Type B pancreatic cell (in vitro differentiated cells): Measurements from ENCODE around the gene CDH12. TPM values are rescaled to one million over a fixed set of nuclear protein-coding genes. Genes with fewer than 3 reads are reported as not detected.
"Not testable (repeated sequence)": the region's sequence is repeated elsewhere in the genome, so short reads cannot be mapped to it uniquely, and the experiment has no call there.

Experiments used
- DNase-seq: peaks from one replicate; pipeline ENCODE4 v3.0.0; 2021; ENCODE audit warnings: mixed read lengths; ENCODE audit not compliant: unreplicated experiment; ENCODE audit errors: extremely low spot score
- H3K27ac Mint-ChIP-seq: 2 replicates; pipeline ENCODE4 v1.8.0; 2021; ENCODE audit warnings: mild to moderate bottlenecking, mixed read lengths
- H3K27me3 Mint-ChIP-seq: 2 replicates; pipeline ENCODE4 v1.8.0; 2021; ENCODE audit warnings: mixed read lengths
- H3K36me3 Mint-ChIP-seq: 2 replicates; pipeline ENCODE4 v1.8.0; 2021; ENCODE audit warnings: mixed read lengths
- H3K4me1 Mint-ChIP-seq: one replicate; pipeline ENCODE4 v1.8.0; 2021; ENCODE audit warnings: mixed read lengths; ENCODE audit not compliant: unreplicated experiment
- H3K4me3 Mint-ChIP-seq: 2 replicates; pipeline ENCODE4 v1.8.0; 2021; ENCODE audit warnings: mild to moderate bottlenecking, mixed read lengths
- H3K9me3 Mint-ChIP-seq: 2 replicates; pipeline ENCODE4 v1.8.0; 2021; ENCODE audit warnings: mixed read lengths
- CTCF ChIP-seq: fragments of 200-600 bp; sonication (generic); conservative IDR thresholded peaks from 2 replicates; pipeline ENCODE4 v1.5.0; 2021; ENCODE audit warnings: antibody characterized with exemption, mild to moderate bottlenecking
- total RNA-seq: library from RNA; stranded (reverse); gene quantifications from 2 replicates; pipeline ENCODE4 v1.2.1, GENCODE V29; 2021; ENCODE audit warnings: low replicate concordance

CDH12 gene
- total RNA-seq, 1 donor from 2014 or later = 10.2 TPM

- Mint-ChIP-seq H3K9me3 (peaks cover 7% of the 10 kb centered on the region), H3K36me3 (no peaks in the 10 kb centered on the region), H3K27ac (no peak overlapping the region), H3K4me1 (peaks cover 4% of the 10 kb centered on the region), H3K4me3 (no peak overlapping the region), H3K27me3 (no peaks in the 10 kb centered on the region)
- DNase-seq = no peak
- no peak for TF ChIP-seq CTCF
Measured at GRCh38 chr5:22625451-22625850, 227.7 kb downstream of the CDH12 start.

- Mint-ChIP-seq H3K27me3 (no peaks in the 10 kb centered on the region), H3K36me3 (no peaks in the 10 kb centered on the region), H3K4me1 (peaks cover 4% of the 10 kb centered on the region), H3K27ac (no peak overlapping the region), H3K4me3 (no peak overlapping the region), H3K9me3 (no peaks in the 10 kb centered on the region)
- TF ChIP-seq CTCF = no peak
- DNase-seq = no peak
Measured at GRCh38 chr5:22621084-22621483, 232.1 kb downstream of the CDH12 start.

GRCh38 chr5:22615964-22616363 lies 237.2 kb downstream of the CDH12 start:
- no peaks in the 10 kb centered on the region for H3K9me3 Mint-ChIP-seq
- no peaks in the 10 kb centered on the region for H3K36me3 Mint-ChIP-seq
- DNase-seq = no peak
- TF ChIP-seq CTCF = no peak
- H3K27me3 Mint-ChIP-seq = no peaks in the 10 kb centered on the region
- no peak overlapping the region for H3K4me3 Mint-ChIP-seq
- no peak overlapping the region for H3K27ac Mint-ChIP-seq
- H3K4me1 Mint-ChIP-seq = peaks cover under 1% of the 10 kb centered on the region

GRCh38 chr5:22614486-22615094 lies 238.6 kb downstream of the CDH12 start:
- TF ChIP-seq CTCF = no peak
- H3K4me3 Mint-ChIP-seq = no peak overlapping the region
- no peaks in the 10 kb centered on the region for H3K27me3 Mint-ChIP-seq
- H3K36me3 Mint-ChIP-seq = no peaks in the 10 kb centered on the region
- no peaks in the 10 kb centered on the region for H3K4me1 Mint-ChIP-seq
- no peaks in the 10 kb centered on the region for H3K9me3 Mint-ChIP-seq
- H3K27ac Mint-ChIP-seq = no peak overlapping the region
- DNase-seq = no peak

- no peak for TF ChIP-seq CTCF
- no peak for DNase-seq
- no peaks in the 10 kb centered on the region for H3K27me3 Mint-ChIP-seq
Measured at GRCh38 chr5:22612928-22613327, 240.2 kb downstream of the CDH12 start.

GRCh38 chr5:22611327-22611726 lies 241.8 kb downstream of the CDH12 start:
- no peaks in the 10 kb centered on the region for H3K9me3 Mint-ChIP-seq
- H3K36me3 Mint-ChIP-seq = no peaks in the 10 kb centered on the region
- H3K27me3 Mint-ChIP-seq = no peaks in the 10 kb centered on the region
- no peak overlapping the region for H3K27ac Mint-ChIP-seq
- H3K4me3 Mint-ChIP-seq = no peak overlapping the region
- no peak for TF ChIP-seq CTCF
- H3K4me1 Mint-ChIP-seq = no peaks in the 10 kb centered on the region
- no peak for DNase-seq

More at GRCh38 chr5:22612928-22613327, 240.2 kb downstream of the CDH12 start:
- H3K9me3 Mint-ChIP-seq = no peaks in the 10 kb centered on the region
- no peaks in the 10 kb centered on the region for H3K4me1 Mint-ChIP-seq
- H3K36me3 Mint-ChIP-seq = no peaks in the 10 kb centered on the region
- no peak overlapping the region for H3K27ac Mint-ChIP-seq
- no peak overlapping the region for H3K4me3 Mint-ChIP-seq

- H3K4me1 Mint-ChIP-seq, H3K27me3 Mint-ChIP-seq, H3K27ac Mint-ChIP-seq, DNase-seq, H3K4me3 Mint-ChIP-seq, H3K9me3 Mint-ChIP-seq, H3K36me3 Mint-ChIP-seq: not testable (repeated sequence)
Measured at GRCh38 chr5:22607498-22607897, 245.6 kb downstream of the CDH12 start.
